RWPE2 (cell line): Measurements from ENCODE around the gene SLC12A1.
A peak's percentile ranks its signal among the peaks of the same experiment; 100 is the strongest.

Experiments
- ATAC-seq: fragments of 200-7000 bp; cut with Tn5 transposase; 3 replicates; pipeline ENCODE4 v1.9.1; 2021; ENCODE audit warnings: low read depth
- DNase-seq: peaks from one replicate; pipeline ENCODE4 v3.0.0-alpha.2; 2020; ENCODE audit warnings: low spot score
- H3K27ac ChIP-seq: fragments of 450-650 bp; 2 replicates; pipeline ENCODE4 v1.5.1; 2017; ENCODE audit warnings: mild to moderate bottlenecking; ENCODE audit not compliant: poor library complexity, severe bottlenecking
- H3K27me3 ChIP-seq: fragments of 250-450 bp; sonication (Bioruptor Pico); 2 replicates; pipeline ENCODE4 v1.5.1; 2021; ENCODE audit warnings: mild to moderate bottlenecking, moderate library complexity; ENCODE audit not compliant: insufficient read depth, poor library complexity, severe bottlenecking
- H3K36me3 ChIP-seq: fragments of 250-450 bp; sonication (Bioruptor Pico); 2 replicates; pipeline ENCODE4 v1.5.1; 2020; ENCODE audit warnings: low read depth, mild to moderate bottlenecking, moderate library complexity
- H3K4me1 ChIP-seq: fragments of 250-450 bp; sonication (Bioruptor Pico); 2 replicates; pipeline ENCODE4 v1.5.1; 2021; ENCODE audit warnings: mild to moderate bottlenecking, moderate library complexity; ENCODE audit not compliant: insufficient read depth, poor library complexity, severe bottlenecking
- H3K4me3 ChIP-seq: fragments of 250-450 bp; sonication (Bioruptor Pico); 2 replicates; pipeline ENCODE4 v1.5.1; 2021; ENCODE audit warnings: mild to moderate bottlenecking, moderate library complexity; ENCODE audit not compliant: severe bottlenecking
- H3K9me3 ChIP-seq: fragments of 250-450 bp; sonication (Bioruptor Pico); 2 replicates; pipeline ENCODE4 v1.5.1; 2021; ENCODE audit warnings: mild to moderate bottlenecking, moderate library complexity; ENCODE audit not compliant: severe bottlenecking
- CTCF ChIP-seq: fragments of 450-650 bp; IDR thresholded peaks from one replicate; pipeline ENCODE4 v1.5.1; 2017; ENCODE audit warnings: mild to moderate bottlenecking, moderate library complexity; ENCODE audit not compliant: poor library complexity, severe bottlenecking

SLC12A1 gene

GRCh38 chr15:48233246-48233645, 27.1 kb downstream of the SLC12A1 start:
- Histone ChIP-seq H3K4me1 (no peaks in the 10 kb centered on the region), H3K27ac (no peak overlapping the region), H3K36me3 (no peaks in the 10 kb centered on the region), H3K9me3 (no peaks in the 10 kb centered on the region), H3K27me3 (no peaks in the 10 kb centered on the region), H3K4me3 (no peak overlapping the region)
- TF ChIP-seq CTCF = no peak
- ATAC-seq = no peak
- no peak for DNase-seq

GRCh38 chr15:48239334-48239733, 33.2 kb downstream of the SLC12A1 start:
- H3K27me3 ChIP-seq = no peaks in the 10 kb centered on the region
- no peak overlapping the region for H3K27ac ChIP-seq
- no peaks in the 10 kb centered on the region for H3K36me3 ChIP-seq
- ATAC-seq (no peak), DNase-seq (no peak)
- no peaks in the 10 kb centered on the region for H3K9me3 ChIP-seq
- no peak for TF ChIP-seq CTCF
- H3K4me1 ChIP-seq = no peaks in the 10 kb centered on the region
- no peak overlapping the region for H3K4me3 ChIP-seq

- ATAC-seq (no peak), DNase-seq (no peak)
- Histone ChIP-seq H3K27me3 (no peaks in the 10 kb centered on the region), H3K4me3 (no peak overlapping the region), H3K27ac (no peak overlapping the region), H3K9me3 (no peaks in the 10 kb centered on the region), H3K36me3 (no peaks in the 10 kb centered on the region), H3K4me1 (peaks cover 8% of the 10 kb centered on the region)
- no peak for TF ChIP-seq CTCF
Observed at GRCh38 chr15:48242015-48242414, 35.9 kb downstream of the SLC12A1 start.

- no peak overlapping the region for H3K4me3 ChIP-seq
- DNase-seq (no peak), ATAC-seq (no peak)
- H3K27ac ChIP-seq = no peak overlapping the region
- no peak for TF ChIP-seq CTCF
- H3K4me1 ChIP-seq = peaks cover 8% of the 10 kb centered on the region
- H3K27me3 ChIP-seq = no peaks in the 10 kb centered on the region
- H3K9me3 ChIP-seq = no peaks in the 10 kb centered on the region
- no peaks in the 10 kb centered on the region for H3K36me3 ChIP-seq
Observed at GRCh38 chr15:48242535-48242934, 36.4 kb downstream of the SLC12A1 start.

GRCh38 chr15:48244921-48245320, 38.8 kb downstream of the SLC12A1 start:
- H3K27ac ChIP-seq = no peak overlapping the region
- DNase-seq = no peak

More at GRCh38 chr15:48244921-48245320, 38.8 kb downstream of the SLC12A1 start:
- Histone ChIP-seq H3K9me3 (no peaks in the 10 kb centered on the region), H3K4me1 (peaks cover 8% of the 10 kb centered on the region), H3K27me3 (no peaks in the 10 kb centered on the region), H3K4me3 (no peak overlapping the region), H3K36me3 (no peaks in the 10 kb centered on the region)
- ATAC-seq = peak; percentile 95
- TF ChIP-seq CTCF = no peak
